Liver (tissue), 9 donors: Measurements from ENCODE around the gene ERP27. TPM values are rescaled to one million over a fixed set of nuclear protein-coding genes. Genes with fewer than 3 reads are reported as not detected.

Source experiments
- DNase-seq: peaks from one replicate; pipeline ENCODE4 v3.0.0-alpha.2; 2017; ENCODE audit warnings: low spot score
- H3K27ac ChIP-seq, 2 donors: one replicate each; pipeline ENCODE4 v1.7.0; 2013; ENCODE audit warnings: inconsistent platforms in 2 of 2, low read length in 2 of 2, control low read depth in 1 of 2, low read depth in 1 of 2, mild to moderate bottlenecking in 1 of 2
- H3K27me3 ChIP-seq, 4 donors: one replicate each; pipeline versions ENCODE4 v1.6.1 to v1.7.0; 2013; ENCODE audit warnings: low read length in 3 of 4, inconsistent platforms in 1 of 4, mild to moderate bottlenecking in 1 of 4, moderate library complexity in 1 of 4; ENCODE audit not compliant: control insufficient read depth in 4 of 4, insufficient read depth in 4 of 4
- H3K36me3 ChIP-seq, 4 donors: one replicate each; pipeline versions ENCODE4 v1.6.1 to v1.7.0; 2013; ENCODE audit warnings: low read length in 3 of 4, mild to moderate bottlenecking in 3 of 4, low read depth in 1 of 4, moderate library complexity in 1 of 4; ENCODE audit not compliant: control insufficient read depth in 4 of 4, insufficient read depth in 3 of 4
- H3K4me1 ChIP-seq, 4 donors: one replicate each; pipeline versions ENCODE4 v1.6.1 to v1.7.0; 2013; ENCODE audit warnings: low read length in 3 of 4, mild to moderate bottlenecking in 3 of 4, moderate library complexity in 1 of 4; ENCODE audit not compliant: control insufficient read depth in 4 of 4, insufficient read depth in 4 of 4
- H3K4me3 ChIP-seq, 3 donors: one replicate each; pipeline versions ENCODE4 v1.6.1 to v1.7.0; 2013; ENCODE audit warnings: low read length in 3 of 3, control low read depth in 1 of 3, low read depth in 1 of 3, mild to moderate bottlenecking in 1 of 3
- H3K9ac ChIP-seq, 2 donors: one replicate each; pipeline ENCODE4 v1.7.0; 2013; ENCODE audit warnings: low read length in 2 of 2, mild to moderate bottlenecking in 2 of 2, moderate library complexity in 2 of 2, control low read depth in 1 of 2, low read depth in 1 of 2
- H3K9me3 ChIP-seq, 4 donors: one replicate each; pipeline versions ENCODE4 v1.6.1 to v1.7.0; 2013; ENCODE audit warnings: low read length in 3 of 4; ENCODE audit not compliant: control insufficient read depth in 4 of 4
- EGR1 ChIP-seq, 2 donors: IDR thresholded peaks; 2 replicates each; pipeline ENCODE4 v1.6.1; 2016 to 2018; ENCODE audit warnings: antibody characterized with exemption in 2 of 2, low read depth in 2 of 2
- FOXA1 ChIP-seq: IDR thresholded peaks from 2 replicates; pipeline ENCODE4 v1.6.1; 2016; ENCODE audit warnings: antibody characterized with exemption
- FOXA2 ChIP-seq: IDR thresholded peaks from 2 replicates; pipeline ENCODE4 v1.6.1; 2016; ENCODE audit warnings: antibody characterized with exemption
- GABPA ChIP-seq, 2 donors: IDR thresholded peaks in 1 of 2; conservative IDR thresholded peaks in 1 of 2; 2 replicates each; pipeline ENCODE4 v1.6.1; 2016; ENCODE audit warnings: antibody characterized with exemption in 2 of 2, mild to moderate bottlenecking in 1 of 2, moderate library complexity in 1 of 2
- HNF4A ChIP-seq, 2 donors: conservative IDR thresholded peaks; 2 replicates each; pipeline ENCODE4 v1.6.1; 2016; ENCODE audit warnings: antibody characterized with exemption in 2 of 2, mild to moderate bottlenecking in 2 of 2
- HNF4G ChIP-seq: IDR thresholded peaks from 2 replicates; pipeline ENCODE4 v1.6.1; 2016; ENCODE audit warnings: antibody characterized with exemption
- JUND ChIP-seq, 2 donors: IDR thresholded peaks; 2 replicates each; pipeline ENCODE4 v1.6.1; 2016; ENCODE audit warnings: antibody characterized with exemption in 2 of 2
- NR2F2 ChIP-seq: IDR thresholded peaks from 2 replicates; pipeline ENCODE4 v1.6.1; 2016; ENCODE audit warnings: antibody characterized with exemption
- RAD21 ChIP-seq, 2 donors: IDR thresholded peaks; 2 replicates each; pipeline ENCODE4 v1.6.1; 2016; ENCODE audit warnings: antibody characterized with exemption in 2 of 2, mild to moderate bottlenecking in 2 of 2
- RXRA ChIP-seq, 2 donors: IDR thresholded peaks; 2 replicates each; pipeline ENCODE4 v1.6.1; 2017 to 2018; ENCODE audit warnings: antibody characterized with exemption in 2 of 2, mild to moderate bottlenecking in 1 of 2
- SP1 ChIP-seq: IDR thresholded peaks from 2 replicates; pipeline ENCODE4 v1.6.1; 2018; ENCODE audit warnings: antibody characterized with exemption, mild to moderate bottlenecking
- TAF1 ChIP-seq: conservative IDR thresholded peaks from 2 replicates; pipeline ENCODE4 v1.6.1; 2016; ENCODE audit warnings: antibody characterized with exemption, mild to moderate bottlenecking
- YY1 ChIP-seq: IDR thresholded peaks from 2 replicates; pipeline ENCODE4 v1.6.1; 2016; ENCODE audit warnings: antibody characterized with exemption, mild to moderate bottlenecking
- WGBS: extraction: QIAGEN DNeasy Blood & Tissue Kit; methylation state at CpG from one replicate; pipeline ENCODE4 v1.1.7; 2013; 5-methylcytosine and 5-hydroxymethylcytosine counted together
- polyA plus RNA-seq, 2 donors: library from polyadenylated mRNA; stranded (reverse) in 1 of 2; unstranded in 1 of 2; fragments of 200-250 nt in 1 of 2; fragments of >200 nt in 1 of 2; fragmentation: Nextera tagmentation in 1 of 2; extraction: Ambion mirVana in 1 of 2; gene quantifications; one replicate each; pipeline versions ENCODE4 v1.2.1 to v1.2.3, GENCODE V29; 2013 to 2015
- total RNA-seq, 2 donors: library from RNA; depleted of rRNA; stranded (reverse); fragments of >200 nt; gene quantifications; one replicate each; pipeline ENCODE4 v1.2.3, GENCODE V29; 2014
- TF ChIP-seq, protein P1 (sequence below): IDR thresholded peaks from 2 replicates; pipeline ENCODE4 v1.6.1; 2016; ENCODE audit warnings: antibody characterized with exemption
- TF ChIP-seq, protein P2 (sequence below): IDR thresholded peaks from 2 replicates; pipeline ENCODE4 v1.6.1; 2016; ENCODE audit warnings: antibody characterized with exemption, mild to moderate bottlenecking
- TF ChIP-seq, protein P3 (sequence below): fragments of 150-350 bp; IDR thresholded peaks from 2 replicates; pipeline ENCODE4 v1.5.1; 2017; ENCODE audit warnings: improper control_type of control experiment, low read depth, low read length; ENCODE audit not compliant: missing input control
- TF ChIP-seq, protein P4 (sequence below): IDR thresholded peaks from 2 replicates; pipeline ENCODE4 v1.6.1; 2016; ENCODE audit warnings: antibody characterized with exemption
- TF ChIP-seq, protein P5 (sequence below): IDR thresholded peaks from 2 replicates; pipeline ENCODE4 v1.6.1; 2016; ENCODE audit warnings: antibody characterized with exemption
- donor health status: healthy.
- donor health status: healthy.
- donor health status: healthy.
- donor health status: healthy.
- donor health status: healthy.

Gene ERP27
- total and polyA plus RNA-seq, 4 donors: 0.14 to 5.8 (median 0.51) TPM

DNA sequence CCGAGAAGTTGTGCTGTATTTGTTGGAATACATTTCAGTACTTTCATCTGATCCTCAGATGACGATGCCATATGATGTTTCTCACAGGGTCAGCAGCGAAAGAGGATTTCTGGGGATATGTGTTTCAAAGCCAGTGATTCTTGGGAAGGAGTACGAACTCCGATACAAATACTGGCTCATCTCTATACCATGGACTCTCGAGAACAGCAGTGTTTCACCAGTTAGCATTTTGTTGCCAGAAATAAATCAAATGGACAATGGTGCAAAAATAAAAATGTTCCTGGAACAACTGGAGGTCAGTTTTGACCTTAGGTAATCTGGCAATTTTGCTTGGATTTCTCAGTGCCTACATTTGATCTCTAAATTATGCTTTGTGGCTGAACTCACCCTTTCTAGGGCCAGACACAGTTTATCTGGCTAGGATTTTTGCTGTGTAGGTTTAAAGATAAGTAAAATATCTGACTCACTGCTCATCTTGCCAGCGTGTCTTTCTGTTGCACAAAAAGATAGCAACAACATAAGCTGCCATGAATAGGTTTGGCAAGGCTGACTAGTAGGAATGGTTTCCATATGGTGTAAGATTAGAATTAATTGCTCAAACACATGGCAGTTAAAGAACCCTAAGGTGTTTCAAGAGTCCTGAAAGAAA lies 41.7 kb downstream of the ERP27 start:
- no peaks in the 10 kb centered on the region for H3K9me3 ChIP-seq
- H3K36me3 ChIP-seq: no peaks in the 10 kb centered on the region
- no peak overlapping the region for H3K27ac ChIP-seq
- DNase-seq: no peak
- H3K4me3 ChIP-seq: no peak overlapping the region
- no peaks in the 10 kb centered on the region for H3K4me1 ChIP-seq
- TF ChIP-seq FOXA1: no peak
- TF ChIP-seq, protein P1, sequence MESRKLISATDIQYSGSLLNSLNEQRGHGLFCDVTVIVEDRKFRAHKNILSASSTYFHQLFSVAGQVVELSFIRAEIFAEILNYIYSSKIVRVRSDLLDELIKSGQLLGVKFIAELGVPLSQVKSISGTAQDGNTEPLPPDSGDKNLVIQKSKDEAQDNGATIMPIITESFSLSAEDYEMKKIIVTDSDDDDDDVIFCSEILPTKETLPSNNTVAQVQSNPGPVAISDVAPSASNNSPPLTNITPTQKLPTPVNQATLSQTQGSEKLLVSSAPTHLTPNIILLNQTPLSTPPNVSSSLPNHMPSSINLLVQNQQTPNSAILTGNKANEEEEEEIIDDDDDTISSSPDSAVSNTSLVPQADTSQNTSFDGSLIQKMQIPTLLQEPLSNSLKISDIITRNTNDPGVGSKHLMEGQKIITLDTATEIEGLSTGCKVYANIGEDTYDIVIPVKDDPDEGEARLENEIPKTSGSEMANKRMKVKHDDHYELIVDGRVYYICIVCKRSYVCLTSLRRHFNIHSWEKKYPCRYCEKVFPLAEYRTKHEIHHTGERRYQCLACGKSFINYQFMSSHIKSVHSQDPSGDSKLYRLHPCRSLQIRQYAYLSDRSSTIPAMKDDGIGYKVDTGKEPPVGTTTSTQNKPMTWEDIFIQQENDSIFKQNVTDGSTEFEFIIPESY: no peak
- TF ChIP-seq RXRA (IDR thresholded peaks at IDR 0.05): no peak
- TF ChIP-seq, protein P2, sequence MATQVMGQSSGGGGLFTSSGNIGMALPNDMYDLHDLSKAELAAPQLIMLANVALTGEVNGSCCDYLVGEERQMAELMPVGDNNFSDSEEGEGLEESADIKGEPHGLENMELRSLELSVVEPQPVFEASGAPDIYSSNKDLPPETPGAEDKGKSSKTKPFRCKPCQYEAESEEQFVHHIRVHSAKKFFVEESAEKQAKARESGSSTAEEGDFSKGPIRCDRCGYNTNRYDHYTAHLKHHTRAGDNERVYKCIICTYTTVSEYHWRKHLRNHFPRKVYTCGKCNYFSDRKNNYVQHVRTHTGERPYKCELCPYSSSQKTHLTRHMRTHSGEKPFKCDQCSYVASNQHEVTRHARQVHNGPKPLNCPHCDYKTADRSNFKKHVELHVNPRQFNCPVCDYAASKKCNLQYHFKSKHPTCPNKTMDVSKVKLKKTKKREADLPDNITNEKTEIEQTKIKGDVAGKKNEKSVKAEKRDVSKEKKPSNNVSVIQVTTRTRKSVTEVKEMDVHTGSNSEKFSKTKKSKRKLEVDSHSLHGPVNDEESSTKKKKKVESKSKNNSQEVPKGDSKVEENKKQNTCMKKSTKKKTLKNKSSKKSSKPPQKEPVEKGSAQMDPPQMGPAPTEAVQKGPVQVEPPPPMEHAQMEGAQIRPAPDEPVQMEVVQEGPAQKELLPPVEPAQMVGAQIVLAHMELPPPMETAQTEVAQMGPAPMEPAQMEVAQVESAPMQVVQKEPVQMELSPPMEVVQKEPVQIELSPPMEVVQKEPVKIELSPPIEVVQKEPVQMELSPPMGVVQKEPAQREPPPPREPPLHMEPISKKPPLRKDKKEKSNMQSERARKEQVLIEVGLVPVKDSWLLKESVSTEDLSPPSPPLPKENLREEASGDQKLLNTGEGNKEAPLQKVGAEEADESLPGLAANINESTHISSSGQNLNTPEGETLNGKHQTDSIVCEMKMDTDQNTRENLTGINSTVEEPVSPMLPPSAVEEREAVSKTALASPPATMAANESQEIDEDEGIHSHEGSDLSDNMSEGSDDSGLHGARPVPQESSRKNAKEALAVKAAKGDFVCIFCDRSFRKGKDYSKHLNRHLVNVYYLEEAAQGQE: no peak
- TF ChIP-seq HNF4G: no peak
- TF ChIP-seq, protein P3, sequence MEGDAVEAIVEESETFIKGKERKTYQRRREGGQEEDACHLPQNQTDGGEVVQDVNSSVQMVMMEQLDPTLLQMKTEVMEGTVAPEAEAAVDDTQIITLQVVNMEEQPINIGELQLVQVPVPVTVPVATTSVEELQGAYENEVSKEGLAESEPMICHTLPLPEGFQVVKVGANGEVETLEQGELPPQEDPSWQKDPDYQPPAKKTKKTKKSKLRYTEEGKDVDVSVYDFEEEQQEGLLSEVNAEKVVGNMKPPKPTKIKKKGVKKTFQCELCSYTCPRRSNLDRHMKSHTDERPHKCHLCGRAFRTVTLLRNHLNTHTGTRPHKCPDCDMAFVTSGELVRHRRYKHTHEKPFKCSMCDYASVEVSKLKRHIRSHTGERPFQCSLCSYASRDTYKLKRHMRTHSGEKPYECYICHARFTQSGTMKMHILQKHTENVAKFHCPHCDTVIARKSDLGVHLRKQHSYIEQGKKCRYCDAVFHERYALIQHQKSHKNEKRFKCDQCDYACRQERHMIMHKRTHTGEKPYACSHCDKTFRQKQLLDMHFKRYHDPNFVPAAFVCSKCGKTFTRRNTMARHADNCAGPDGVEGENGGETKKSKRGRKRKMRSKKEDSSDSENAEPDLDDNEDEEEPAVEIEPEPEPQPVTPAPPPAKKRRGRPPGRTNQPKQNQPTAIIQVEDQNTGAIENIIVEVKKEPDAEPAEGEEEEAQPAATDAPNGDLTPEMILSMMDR: no peak
- no peak for TF ChIP-seq GABPA (IDR thresholded peaks at IDR 0.05 in 1 of 2, conservative IDR thresholded peaks at IDR 0.05 in 1 of 2)
- no peak for TF ChIP-seq FOXA2
- no peak for TF ChIP-seq TAF1
- TF ChIP-seq JUND (IDR thresholded peaks at IDR 0.05): no peak
- TF ChIP-seq YY1: no peak
- no peak for TF ChIP-seq EGR1 (IDR thresholded peaks at IDR 0.05; ENCODE audit: low read depth in 2 of 2)
- TF ChIP-seq, protein P4, sequence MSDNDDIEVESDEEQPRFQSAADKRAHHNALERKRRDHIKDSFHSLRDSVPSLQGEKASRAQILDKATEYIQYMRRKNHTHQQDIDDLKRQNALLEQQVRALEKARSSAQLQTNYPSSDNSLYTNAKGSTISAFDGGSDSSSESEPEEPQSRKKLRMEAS: no peak
- TF ChIP-seq RAD21 (IDR thresholded peaks at IDR 0.05): no peak
- TF ChIP-seq HNF4A (conservative IDR thresholded peaks at IDR 0.05): no peak
- TF ChIP-seq, protein P5, sequence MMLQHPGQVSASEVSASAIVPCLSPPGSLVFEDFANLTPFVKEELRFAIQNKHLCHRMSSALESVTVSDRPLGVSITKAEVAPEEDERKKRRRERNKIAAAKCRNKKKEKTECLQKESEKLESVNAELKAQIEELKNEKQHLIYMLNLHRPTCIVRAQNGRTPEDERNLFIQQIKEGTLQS: no peak
- no peak for TF ChIP-seq SP1
- TF ChIP-seq NR2F2: no peak
- no peak overlapping the region for H3K9ac ChIP-seq
- WGBS: 83% methylated on average over 7 of the region's 7 CpGs
- no peaks in the 10 kb centered on the region for H3K27me3 ChIP-seq
